Measurements from ENCODE around the gene ALAS1.

DNA sequence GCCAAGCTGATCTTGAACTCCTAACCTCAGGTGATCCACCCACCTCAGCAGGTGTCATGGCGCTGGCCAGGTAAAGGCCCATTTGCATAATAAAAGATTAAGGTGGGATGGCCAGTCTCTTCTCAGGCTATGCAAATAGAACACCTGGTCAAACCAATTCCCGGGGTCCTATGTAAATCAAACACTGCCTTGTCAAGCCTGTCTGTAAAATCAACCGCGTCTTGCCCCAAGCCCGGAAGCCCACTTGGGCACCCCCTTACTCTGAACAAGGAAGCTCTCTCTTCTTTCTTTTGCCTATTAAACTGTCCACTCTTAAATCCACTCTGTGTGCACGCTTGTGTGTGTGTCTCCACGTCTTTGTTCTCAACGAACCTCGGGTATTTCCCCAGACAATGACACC lies 30.7 kb upstream of the ALAS1 start:
- TF ChIP-seq CTCF (IDR thresholded peaks at IDR 0.05; ENCODE audit: extremely low read depth in 1 of 2, insufficient read depth in 1 of 2, low read depth in 1 of 2, low read length in 2 of 2) (no peak), FOS (IDR thresholded peaks at IDR 0.05; ENCODE audit: borderline replicate concordance, insufficient read depth, low read length) (no peak), JUN (IDR thresholded peaks at IDR 0.05; ENCODE audit: borderline replicate concordance, insufficient read depth, insufficient read length, low read depth) (no peak), POLR2A (IDR thresholded peaks at IDR 0.05; ENCODE audit: low read depth, low read length) (no peak), MAX (IDR thresholded peaks at IDR 0.05; ENCODE audit: insufficient read depth, insufficient read length) (no peak), POLR2AphosphoS5 (IDR thresholded peaks at IDR 0.05; ENCODE audit: insufficient read depth, low read depth, low read length) (no peak), MYC (IDR thresholded peaks at IDR 0.05; ENCODE audit: low read depth, low read length) (no peak), EZH2 (IDR thresholded peaks at IDR 0.05; ENCODE audit: borderline replicate concordance, low read depth, low read length, severe bottlenecking) (no peak)
